ENCODE measurements around the gene MBD5. TPM values are rescaled to one million over a fixed set of nuclear protein-coding genes. Genes with fewer than 3 reads are reported as not detected.

MBD5 gene
- total RNA-seq, 1 experiment from 2014 or later: 33.9 TPM

GRCh38 chr2:148493822-148494563, 473.1 kb downstream of the MBD5 start:
- Mint-ChIP-seq H3K27me3 (ENCODE audit: insufficient read depth, unreplicated experiment) (no peaks in the 10 kb centered on the region), H3K36me3 (ENCODE audit: insufficient read depth, unreplicated experiment) (no peaks in the 10 kb centered on the region), H3K4me3 (ENCODE audit: unreplicated experiment) (no peak overlapping the region), H3K9me3 (ENCODE audit: unreplicated experiment) (no peaks in the 10 kb centered on the region), H3K4me1 (ENCODE audit: insufficient read depth, unreplicated experiment) (no peaks in the 10 kb centered on the region), H3K27ac (ENCODE audit: low read depth, unreplicated experiment) (no peak overlapping the region)
- intact Hi-C loops (cut with micrococcal nuclease): no loop called here
- no TSS peak for BruUV-seq (replicated peaks)
- DNase-seq (ENCODE audit: unreplicated experiment): no peak
- TF ChIP-seq CTCF (IDR thresholded peaks at IDR 0.05; ENCODE audit: unreplicated experiment): no peak
- ChIA-PET POLR2A (no interaction called here), CTCF (interaction anchor here (3.0 kb wide), 1 partner anchor 15 kb away, joined by 11 read pairs; no protein-coding TSS in a partner anchor)

GRCh38 chr2:148495586-148495985, 474.7 kb downstream of the MBD5 start:
- intact Hi-C loops (cut with micrococcal nuclease): no loop called here
- Mint-ChIP-seq H3K4me3 (ENCODE audit: unreplicated experiment) (no peak overlapping the region), H3K9me3 (ENCODE audit: unreplicated experiment) (no peaks in the 10 kb centered on the region), H3K36me3 (ENCODE audit: insufficient read depth, unreplicated experiment) (no peaks in the 10 kb centered on the region), H3K27ac (ENCODE audit: low read depth, unreplicated experiment) (no peak overlapping the region), H3K4me1 (ENCODE audit: insufficient read depth, unreplicated experiment) (no peaks in the 10 kb centered on the region), H3K27me3 (ENCODE audit: insufficient read depth, unreplicated experiment) (no peaks in the 10 kb centered on the region)
- BruUV-seq (replicated peaks): no TSS peak
- TF ChIP-seq CTCF (IDR thresholded peaks at IDR 0.05; ENCODE audit: unreplicated experiment): no peak
- DNase-seq (ENCODE audit: unreplicated experiment): no peak
- ChIA-PET CTCF (interaction anchor here (0.6 to 3.0 kb wide), 2 partner anchors 13 to 170 kb away, joined by 3 to 11 read pairs; no protein-coding TSS in a partner anchor), POLR2A (no interaction called here)

GRCh38 chr2:148501545-148501944, 480.7 kb downstream of the MBD5 start:
- Mint-ChIP-seq H3K4me3 (ENCODE audit: unreplicated experiment) (no peak overlapping the region), H3K27me3 (ENCODE audit: insufficient read depth, unreplicated experiment) (no peaks in the 10 kb centered on the region), H3K27ac (ENCODE audit: low read depth, unreplicated experiment) (no peak overlapping the region), H3K36me3 (ENCODE audit: insufficient read depth, unreplicated experiment) (no peaks in the 10 kb centered on the region), H3K9me3 (ENCODE audit: unreplicated experiment) (no peaks in the 10 kb centered on the region), H3K4me1 (ENCODE audit: insufficient read depth, unreplicated experiment) (no peaks in the 10 kb centered on the region)
- CTCF ChIA-PET: no interaction called here
- POLR2A ChIA-PET: no interaction called here
- no peak for TF ChIP-seq CTCF (IDR thresholded peaks at IDR 0.05; ENCODE audit: unreplicated experiment)
- no peak for DNase-seq (ENCODE audit: unreplicated experiment)
- intact Hi-C loops (cut with micrococcal nuclease): loop anchor here (10.0 kb wide), 2 partner anchors 197 to 287 kb away; no protein-coding TSS in a partner anchor
- no TSS peak for BruUV-seq (replicated peaks)

- Mint-ChIP-seq H3K27me3 (ENCODE audit: insufficient read depth, unreplicated experiment) (no peaks in the 10 kb centered on the region), H3K27ac (ENCODE audit: low read depth, unreplicated experiment) (no peak overlapping the region), H3K4me3 (ENCODE audit: unreplicated experiment) (no peak overlapping the region), H3K9me3 (ENCODE audit: unreplicated experiment) (no peaks in the 10 kb centered on the region), H3K36me3 (ENCODE audit: insufficient read depth, unreplicated experiment) (no peaks in the 10 kb centered on the region), H3K4me1 (ENCODE audit: insufficient read depth, unreplicated experiment) (no peaks in the 10 kb centered on the region)
- no peak for TF ChIP-seq CTCF (IDR thresholded peaks at IDR 0.05; ENCODE audit: unreplicated experiment)
- BruUV-seq (replicated peaks): no TSS peak
- DNase-seq (ENCODE audit: unreplicated experiment): no peak
- CTCF ChIA-PET: interaction anchor here (1.3 kb wide), 1 partner anchor 515 kb away, joined by 4 read pairs; no protein-coding TSS in a partner anchor
- POLR2A ChIA-PET: interaction anchor here (1.4 kb wide), 1 partner anchor 341 kb away, joined by 3 read pairs; no protein-coding TSS in a partner anchor
- intact Hi-C loops (cut with micrococcal nuclease): loop anchor here (10.0 kb wide), 2 partner anchors 199 to 289 kb away; no protein-coding TSS in a partner anchor
These were observed 482.6 kb downstream of the MBD5 start for GRCh38 chr2:148503516-148503915.

All from MCF 10A (cell line).